CD4-positive, alpha-beta T cell treated with Interleukin-15 for 4 hours (primary cell): ENCODE results near the gene TRIM17.

Experiments used
- DNase-seq: peaks from one replicate; pipeline ENCODE4 v3.0.0-alpha.2; 2020; ENCODE audit warnings: low spot score

The TRIM17 gene

DNA sequence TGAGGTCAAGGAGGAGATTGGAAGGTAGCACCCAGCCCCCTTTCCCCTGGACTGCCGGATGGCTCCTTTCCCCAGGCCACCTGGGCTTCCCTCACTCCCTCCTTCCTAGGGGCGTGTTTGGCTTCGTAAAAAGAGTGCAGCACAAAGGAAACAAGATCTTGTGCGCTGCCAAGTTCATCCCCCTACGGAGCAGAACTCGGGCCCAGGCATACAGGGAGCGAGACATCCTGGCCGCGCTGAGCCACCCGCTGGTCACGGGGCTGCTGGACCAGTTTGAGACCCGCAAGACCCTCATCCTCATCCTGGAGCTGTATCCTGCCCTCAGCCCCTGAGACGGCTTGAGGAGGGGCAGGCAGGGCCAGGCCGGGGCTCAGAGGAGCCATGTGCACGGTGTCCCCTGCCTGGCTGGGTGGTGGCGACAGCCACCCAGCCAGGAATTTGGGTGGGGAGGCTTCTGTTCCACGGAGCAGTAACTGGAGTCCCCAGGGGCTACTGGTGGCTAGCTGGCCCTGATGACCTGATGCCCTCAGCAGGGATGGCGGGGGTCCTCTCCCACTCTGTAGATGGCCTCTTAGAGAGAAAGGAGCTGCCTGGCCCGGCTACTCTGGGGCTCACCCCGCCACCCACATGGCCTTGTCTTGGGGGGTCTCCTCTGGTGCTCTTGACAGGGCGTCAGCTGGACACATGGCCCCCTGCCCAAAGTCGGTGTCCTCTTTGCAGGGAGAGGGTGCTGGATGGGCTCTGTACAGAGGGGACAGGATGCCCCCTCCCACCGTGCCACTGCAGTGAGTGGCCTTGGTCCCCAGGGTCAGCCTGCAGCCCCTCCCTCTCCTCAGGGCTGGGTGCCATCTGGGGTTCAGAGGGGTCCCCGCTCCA lies 49.6 kb downstream of the TRIM17 start:
- DNase-seq = no peak

DNA sequence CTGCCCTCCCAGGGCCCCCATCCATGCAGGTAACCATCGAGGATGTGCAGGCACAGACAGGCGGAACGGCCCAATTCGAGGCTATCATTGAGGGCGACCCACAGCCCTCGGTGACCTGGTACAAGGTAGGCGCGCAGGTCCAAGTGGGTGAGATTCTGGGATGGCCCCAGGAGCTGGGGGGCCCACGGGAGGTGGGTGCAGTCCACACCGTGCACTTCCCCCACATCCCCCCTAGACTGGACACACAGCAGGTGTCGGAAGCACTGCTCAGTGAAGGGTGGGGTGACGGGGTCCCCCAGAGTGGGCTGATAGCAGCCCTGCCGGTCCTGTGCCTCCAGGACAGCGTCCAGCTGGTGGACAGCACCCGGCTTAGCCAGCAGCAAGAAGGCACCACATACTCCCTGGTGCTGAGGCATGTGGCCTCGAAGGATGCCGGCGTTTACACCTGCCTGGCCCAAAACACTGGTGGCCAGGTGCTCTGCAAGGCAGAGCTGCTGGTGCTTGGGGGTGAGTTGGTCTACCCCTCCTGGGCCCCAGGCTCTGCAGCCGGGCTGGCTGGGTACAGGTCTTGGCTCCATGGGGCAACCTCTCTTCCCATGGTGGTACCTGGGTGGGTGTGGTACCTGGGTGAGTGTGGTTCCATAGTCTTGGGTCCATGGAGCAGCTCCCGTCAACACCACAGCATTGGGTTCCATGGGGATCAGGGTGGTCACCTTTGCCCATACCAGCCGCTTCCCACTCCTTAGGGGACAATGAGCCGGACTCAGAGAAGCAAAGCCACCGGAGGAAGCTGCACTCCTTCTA lies 50.4 kb downstream of the TRIM17 start:
- DNase-seq = no peak

DNA sequence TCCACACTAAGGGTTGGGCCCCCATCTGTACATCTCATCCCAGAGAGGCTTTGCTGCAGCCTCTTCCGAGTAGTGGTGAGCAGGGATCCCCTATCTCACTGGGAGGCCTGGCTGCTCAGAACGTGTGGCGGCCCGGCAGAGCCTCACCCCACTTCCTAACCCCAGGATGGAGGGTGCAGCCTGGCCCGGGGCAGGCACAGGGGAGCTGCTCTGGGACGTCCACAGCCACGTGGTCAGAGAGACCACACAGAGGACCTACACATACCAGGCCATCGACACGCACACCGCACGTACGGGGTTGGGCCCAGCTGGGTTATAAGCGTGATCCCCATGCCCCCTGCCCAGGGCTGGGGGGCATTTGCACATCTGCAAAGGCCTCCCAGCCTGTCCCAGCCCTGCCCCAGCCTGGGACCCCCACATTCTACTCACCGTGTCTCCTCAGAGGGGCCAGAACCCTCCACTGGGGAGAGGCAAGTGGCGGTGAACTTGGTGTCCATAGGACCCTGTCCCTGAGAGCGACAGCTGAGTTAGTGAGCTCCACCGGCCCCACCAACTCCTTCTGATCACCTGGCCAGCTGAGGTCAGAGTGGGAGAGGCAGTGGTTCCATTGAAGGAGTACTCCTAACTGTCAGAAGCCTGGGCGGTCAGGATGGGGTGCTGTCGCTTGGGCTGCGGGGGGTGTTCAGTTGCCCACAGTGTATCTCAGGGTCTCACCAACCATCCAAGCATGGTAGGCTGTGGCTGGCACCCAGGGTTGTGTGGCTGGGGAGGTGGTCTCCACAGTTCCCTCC lies 51.2 kb downstream of the TRIM17 start:
- DNase-seq = no peak

DNA sequence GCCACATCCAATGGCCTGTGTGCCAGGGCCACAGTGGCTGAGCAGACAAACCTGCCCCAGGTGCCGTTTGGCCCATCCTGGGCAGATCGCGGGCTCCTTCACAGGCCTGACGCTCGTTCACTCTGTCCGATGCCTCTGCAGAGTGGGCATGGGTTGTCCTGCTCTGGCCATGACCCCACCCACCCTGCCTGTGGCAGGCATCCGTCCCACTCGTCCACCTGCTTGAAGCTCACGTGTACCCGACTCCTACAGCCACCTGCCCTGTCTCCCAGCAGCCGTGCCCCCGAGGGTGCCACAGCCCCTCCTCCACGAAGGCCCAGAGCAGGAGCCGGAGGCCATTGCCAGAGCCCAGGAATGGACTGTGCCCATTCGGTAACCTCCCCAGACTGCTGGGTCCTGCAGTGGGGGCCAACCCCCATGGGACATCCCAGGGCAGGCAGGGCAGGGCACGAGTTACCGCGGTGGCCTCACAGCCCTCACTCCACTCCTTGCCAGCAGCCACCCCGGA lies 51.9 kb downstream of the TRIM17 start:
- no peak for DNase-seq

DNA sequence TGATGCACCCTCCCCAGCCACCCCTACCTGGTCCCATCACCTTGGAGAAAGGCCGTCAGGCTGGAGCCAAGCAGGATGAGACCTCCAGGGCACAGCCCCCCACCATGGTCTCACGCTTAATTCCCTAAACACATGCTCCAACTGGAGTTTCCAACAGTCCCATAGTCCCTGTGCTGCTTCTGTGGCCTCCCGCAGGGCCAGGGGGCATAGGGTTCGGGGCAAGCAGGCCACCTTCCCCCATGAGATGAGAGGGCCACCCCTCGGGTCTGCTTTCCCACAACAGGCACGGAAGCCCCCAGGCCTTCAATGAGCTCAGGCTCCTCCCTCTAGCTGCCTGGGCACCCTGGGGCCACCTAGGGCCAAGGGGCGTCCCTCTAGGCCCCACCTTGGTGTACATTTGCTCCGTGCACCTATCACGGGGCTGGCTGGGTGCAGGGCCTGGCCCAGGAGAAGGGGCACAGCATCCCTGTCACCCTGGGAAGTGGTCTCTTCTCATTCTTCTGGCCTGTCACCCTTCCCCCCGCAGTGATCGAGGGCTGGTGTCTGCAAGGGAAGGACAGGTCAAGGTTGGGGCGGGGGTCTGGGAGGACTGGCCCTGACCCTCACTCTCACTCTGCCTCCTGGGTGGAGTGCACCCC lies 52.5 kb downstream of the TRIM17 start:
- DNase-seq = no peak

DNA sequence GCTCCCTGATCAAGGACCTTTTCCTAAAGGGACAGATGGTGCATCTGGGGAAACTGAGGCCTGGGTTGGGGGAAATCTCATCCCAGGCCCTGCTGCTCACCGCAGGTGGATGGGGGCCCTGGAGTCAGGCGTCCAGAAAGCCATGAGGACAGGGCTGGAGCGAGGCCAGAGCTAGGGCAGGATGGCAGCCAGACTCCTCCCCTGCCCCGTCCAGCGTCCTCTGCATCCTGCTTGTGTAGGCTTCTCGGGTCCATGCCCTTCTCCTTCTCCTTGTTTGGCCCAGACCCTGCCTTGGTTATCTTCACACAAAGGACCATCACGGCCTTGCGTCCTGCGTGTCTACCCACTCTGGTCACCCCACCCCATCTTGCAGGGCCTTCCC lies 53.0 kb downstream of the TRIM17 start:
- no peak for DNase-seq

DNA sequence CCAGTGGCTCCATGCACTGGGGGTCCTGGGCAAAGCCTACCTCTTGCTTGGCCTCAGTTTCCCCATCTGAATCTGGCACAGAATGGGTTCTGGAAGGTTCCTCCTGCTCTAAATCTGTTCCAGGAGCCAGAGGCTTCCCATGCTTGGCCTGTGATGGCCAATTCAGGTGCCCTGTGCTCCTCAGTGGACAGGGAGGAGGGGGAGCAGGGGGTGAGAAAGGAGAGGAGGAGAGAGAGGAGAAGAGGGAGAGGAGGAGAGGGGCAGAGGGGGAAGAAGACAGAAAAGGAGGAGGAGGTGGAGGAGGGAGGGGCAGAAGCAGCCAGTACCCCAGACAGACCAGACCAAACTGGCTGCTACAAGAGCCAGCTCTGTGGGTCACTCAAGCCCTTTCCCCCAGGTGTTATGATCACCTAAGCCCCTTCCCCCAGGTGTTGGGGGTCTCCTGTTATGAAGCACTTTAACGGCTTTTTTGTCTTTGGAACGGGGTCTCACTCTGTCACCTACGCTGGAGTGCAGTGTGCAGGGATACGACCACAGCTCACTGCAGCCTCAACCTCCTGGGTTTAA lies 53.7 kb downstream of the TRIM17 start:
- DNase-seq = no peak

DNA sequence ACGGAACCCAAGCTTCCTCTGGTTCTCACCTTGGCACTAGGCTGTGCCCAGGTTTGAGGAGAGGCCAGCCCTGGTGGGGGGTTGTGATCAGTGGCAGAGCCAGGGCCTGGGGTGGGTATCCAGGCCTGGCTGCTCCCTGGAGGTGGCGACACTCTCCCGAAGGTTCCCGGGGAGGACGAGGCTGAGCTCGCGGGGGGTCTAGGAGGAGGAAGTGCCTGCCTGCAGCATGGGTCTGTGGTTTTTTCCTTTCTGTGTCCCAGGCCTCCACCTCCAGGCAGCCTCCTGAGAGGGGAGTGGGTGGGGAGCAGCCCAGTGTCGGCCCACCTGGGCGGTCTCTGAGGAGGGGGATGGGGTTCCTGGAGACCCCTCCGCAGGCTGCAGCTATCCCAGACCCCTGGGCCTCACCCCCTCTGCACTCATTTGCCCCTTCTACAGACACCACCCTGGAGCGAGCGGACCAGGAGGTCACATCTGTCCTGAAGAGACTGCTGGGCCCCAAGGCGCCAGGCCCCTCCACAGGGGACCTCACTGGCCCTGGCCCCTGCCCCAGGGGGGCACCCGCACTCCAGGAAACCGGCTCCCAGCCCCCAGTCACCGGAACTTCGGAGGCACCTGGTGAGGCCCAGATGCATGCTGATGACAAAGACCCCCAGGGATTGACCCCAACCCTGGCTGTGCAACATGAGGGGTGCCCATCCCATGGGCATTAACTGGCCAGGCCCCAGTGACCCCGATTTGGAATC lies 54.3 kb downstream of the TRIM17 start:
- no peak for DNase-seq

DNA sequence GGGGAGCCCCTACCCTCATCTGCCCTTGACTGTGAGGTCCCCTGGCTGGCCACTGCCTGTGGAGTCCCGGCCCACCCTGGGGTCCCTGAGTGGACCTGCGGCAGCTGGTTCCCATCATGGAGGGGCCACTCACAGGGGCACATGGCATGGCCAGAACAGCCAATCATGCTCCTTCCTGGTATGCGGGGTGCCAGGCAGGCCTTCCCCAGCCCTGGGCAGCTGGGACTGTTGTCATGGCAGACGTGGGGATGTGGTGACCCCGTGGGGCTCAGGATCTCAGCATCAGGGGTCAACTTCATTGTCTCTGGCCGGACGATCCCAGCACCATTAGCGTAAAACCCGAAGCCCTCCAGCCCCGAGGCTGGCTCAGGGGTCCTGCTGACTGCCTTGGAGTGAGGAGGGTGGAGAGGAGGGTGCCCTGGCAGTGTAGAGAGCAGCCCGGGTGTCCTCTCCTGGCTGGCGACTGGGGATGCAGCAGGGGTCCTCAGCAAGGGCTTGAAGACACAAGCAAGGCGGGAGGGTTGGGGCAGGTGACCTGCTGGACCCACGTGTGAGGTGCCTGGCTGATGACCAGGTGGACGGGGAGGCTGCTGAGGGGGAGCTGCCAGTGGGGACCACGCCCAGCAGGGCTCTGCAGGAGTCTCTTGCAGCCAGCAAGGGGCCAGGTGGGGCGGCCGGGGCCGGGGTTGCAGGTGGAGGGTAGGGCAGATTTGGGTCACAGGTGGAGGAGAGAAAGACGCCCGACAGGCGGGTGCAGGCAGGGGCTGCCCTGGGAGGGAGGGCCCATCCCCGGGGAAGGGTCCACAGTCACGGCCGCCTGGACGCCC lies 55.1 kb downstream of the TRIM17 start:
- DNase-seq = no peak

DNA sequence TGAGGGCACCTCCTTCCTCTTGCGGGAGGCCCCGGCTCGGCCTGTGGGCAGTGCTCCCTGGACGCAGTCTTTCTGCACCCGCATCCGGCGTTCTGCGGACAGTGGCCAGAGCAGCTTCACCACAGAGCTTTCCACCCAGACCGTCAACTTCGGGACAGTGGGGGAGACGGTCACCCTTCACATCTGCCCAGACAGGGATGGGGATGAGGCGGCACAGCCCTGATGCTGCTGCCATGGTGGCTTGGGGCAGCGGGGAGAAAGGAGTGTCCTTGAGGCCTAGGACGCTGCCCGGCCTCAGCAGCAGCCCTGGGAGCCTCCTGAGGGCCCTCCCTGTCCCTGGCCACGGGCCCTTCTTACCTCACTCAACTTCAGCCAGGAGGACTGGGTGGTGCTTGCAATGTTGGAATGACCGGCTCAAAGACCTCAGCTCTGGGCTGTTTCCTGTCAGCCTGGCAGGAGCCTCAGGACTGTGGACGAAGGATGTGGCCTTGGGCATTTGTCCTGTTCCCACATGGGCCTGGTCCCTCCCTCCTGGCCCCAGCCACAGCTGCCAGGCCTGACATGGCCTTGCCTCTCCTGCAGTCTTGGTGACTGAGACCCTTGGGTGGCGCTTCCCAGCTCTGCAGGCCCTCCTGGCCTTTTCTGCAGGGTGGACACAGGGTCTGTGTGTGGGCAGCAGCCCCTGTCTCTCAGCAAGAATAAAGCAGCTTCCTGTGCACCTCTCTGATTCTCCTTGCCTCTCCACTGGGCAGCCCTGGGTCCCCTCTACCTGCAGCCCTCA lies 55.9 kb downstream of the TRIM17 start:
- no peak for DNase-seq

DNA sequence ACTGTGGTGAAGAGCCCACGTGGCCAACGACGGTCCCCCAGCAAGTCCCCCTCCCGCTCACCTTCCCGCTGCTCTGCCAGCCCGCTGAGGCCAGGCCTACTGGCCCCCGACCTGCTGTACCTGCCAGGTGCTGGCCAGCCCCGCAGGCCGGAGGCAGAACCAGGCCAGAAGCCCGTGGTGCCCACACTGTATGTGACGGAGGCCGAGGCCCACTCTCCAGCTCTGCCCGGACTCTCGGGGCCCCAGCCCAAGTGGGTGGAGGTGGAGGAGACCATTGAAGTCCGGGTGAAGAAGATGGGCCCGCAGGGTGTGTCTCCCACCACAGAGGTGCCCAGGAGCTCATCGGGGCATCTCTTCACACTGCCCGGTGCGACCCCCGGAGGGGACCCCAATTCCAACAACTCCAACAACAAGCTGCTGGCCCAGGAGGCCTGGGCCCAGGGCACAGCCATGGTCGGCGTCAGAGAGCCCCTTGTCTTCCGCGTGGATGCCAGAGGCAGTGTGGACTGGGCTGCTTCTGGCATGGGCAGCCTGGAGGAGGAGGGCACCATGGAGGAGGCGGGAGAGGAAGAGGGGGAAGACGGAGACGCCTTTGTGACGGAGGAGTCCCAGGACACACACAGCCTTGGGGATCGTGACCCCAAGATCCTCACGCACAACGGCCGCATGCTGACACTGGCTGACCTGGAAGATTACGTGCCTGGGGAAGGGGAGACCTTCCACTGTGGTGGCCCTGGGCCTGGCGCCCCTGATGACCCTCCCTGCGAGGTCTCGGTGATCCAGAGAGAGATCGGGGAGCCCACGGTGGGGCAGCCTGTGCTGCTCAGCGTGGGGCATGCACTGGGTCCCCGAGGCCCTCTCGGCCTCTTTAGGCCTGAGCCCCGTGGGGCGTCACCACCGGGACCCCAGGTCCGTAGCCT lies 56.8 kb downstream of the TRIM17 start:
- no peak for DNase-seq

DNA sequence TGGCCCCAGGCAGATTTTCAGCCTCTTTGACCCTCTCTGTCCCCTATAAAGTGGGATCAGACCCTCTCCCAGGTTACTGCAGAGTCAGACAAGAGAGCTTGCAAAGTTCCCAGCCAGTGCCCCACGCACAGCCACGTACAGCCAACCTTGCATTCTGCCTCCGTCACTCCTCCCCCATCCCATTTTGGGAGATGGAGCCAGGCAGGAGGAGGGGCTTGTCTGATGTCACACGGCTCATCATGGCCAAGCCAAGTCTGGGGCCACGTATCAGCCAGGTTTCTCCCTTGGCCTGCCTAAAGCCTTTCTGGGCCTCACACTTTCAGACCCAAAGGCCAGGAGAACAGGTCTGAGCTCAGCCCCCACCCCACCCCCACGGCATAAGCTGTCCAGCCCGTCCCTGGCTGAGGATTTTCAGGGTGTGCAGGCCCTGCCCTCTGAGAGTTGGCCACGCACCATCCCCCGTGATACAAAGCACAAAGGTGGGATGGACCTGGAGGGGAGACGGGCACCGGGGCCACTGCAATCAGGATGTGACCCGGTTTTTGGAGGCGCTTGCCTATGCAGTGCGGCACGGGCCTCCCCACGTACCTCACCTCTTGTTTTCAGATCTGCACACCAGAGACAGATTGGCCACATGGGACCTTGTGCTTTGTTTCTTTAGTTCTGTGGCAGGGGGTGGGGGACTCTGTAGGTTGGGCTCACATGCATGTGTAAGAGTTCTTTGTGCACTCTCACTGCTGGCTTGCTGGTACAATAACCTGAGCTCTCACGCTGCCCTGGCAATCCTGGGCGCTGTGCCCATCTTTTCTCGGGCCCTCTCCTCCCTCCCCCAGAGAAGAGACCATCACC lies 57.7 kb downstream of the TRIM17 start:
- no peak for DNase-seq

DNA sequence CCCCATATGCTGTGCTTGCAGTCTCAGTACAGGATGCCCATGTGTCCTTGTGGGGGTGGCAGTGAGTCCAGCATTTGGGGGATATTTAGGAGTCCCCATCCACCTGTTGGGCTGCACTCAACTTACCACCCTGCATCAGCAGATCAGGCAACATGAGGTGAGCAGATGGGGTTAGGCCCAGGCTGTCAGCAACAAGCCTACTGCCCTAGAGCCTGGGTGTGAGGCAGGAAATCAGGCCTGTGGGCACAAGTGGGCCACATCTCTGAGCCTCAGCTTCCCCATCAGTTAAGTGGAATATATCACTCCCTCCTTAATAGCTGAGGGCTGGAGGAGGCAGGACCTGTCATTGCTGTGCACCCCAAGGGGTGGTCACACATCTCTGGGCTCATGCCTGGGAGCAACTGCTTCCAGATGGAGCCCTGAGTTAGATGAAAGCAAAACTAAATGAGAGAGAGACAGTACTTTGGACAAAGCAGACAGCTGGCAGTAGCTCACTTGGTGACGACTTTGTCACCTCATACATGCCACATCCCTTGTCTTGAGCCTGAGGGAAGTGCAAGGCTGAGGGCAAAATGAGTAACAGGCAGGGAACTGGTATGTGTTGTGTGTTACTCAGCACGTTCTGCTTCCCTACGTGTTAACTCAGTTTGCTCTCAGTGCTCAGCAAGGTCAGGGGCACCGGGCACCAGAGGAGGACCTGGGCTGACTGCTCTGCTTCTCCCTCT lies 58.5 kb downstream of the TRIM17 start:
- no peak for DNase-seq
